T-helper 17 cell (primary cell): ENCODE results near the gene RIPPLY1. TPM values are rescaled to one million over a fixed set of nuclear protein-coding genes. Genes with fewer than 3 reads are reported as not detected.

ENCODE experiments used
- ATAC-seq: fragments of 150-1000 bp; cut with Tn5 transposase; 2 replicates; pipeline ENCODE4 v1.10.0; 2021; ENCODE audit warnings: mild to moderate bottlenecking, moderate library complexity
- DNase-seq, 3 donors: peaks; one replicate each; pipeline versions ENCODE4 v3.0.0 to v3.0.0-alpha.2; 2020 to 2021
- H3K9me3 ChIP-seq: one replicate; pipeline ENCODE4 v1.7.0; 2013; ENCODE audit warnings: low read length, mild to moderate bottlenecking; ENCODE audit not compliant: control insufficient read depth, poor library complexity, severe bottlenecking
- H3K27ac Mint-ChIP-seq: one replicate; pipeline ENCODE4 v1.8.0; 2022; ENCODE audit warnings: mild to moderate bottlenecking, moderate library complexity, mixed read lengths
- H3K27me3 Mint-ChIP-seq: one replicate; pipeline ENCODE4 v1.8.0; 2022; ENCODE audit warnings: mixed read lengths
- H3K36me3 Mint-ChIP-seq: one replicate; pipeline ENCODE4 v1.8.0; 2022; ENCODE audit warnings: low read depth, mixed read lengths
- H3K4me1 Mint-ChIP-seq: one replicate; pipeline ENCODE4 v1.8.0; 2022; ENCODE audit warnings: mild to moderate bottlenecking, mixed read lengths
- H3K4me3 Mint-ChIP-seq: one replicate; pipeline ENCODE4 v1.8.0; 2022; ENCODE audit warnings: mild to moderate bottlenecking, moderate library complexity, mixed read lengths
- total RNA-seq, 4 donors: library from RNA in 2 of 4; stranded (reverse) in 2 of 4; gene quantifications; one replicate each; pipeline ENCODE4 v1.2.3 and lab custom pipeline; 2022 to 2026

Gene RIPPLY1
- total RNA-seq, 2 donors from 2014 or later, result not detected

- Mint-ChIP-seq H3K27me3 (no peaks in the 10 kb centered on the region), H3K4me1 (no peaks in the 10 kb centered on the region), H3K4me3 (no peak overlapping the region), H3K27ac (no peak overlapping the region), H3K36me3 (no peaks in the 10 kb centered on the region)
- ATAC-seq (no peak), DNase-seq (no peak)
- no peaks in the 10 kb centered on the region for H3K9me3 ChIP-seq
These were observed 40.0 kb downstream of the RIPPLY1 start for GRCh38 chrX:106862972-106863688.

Other genes with a start within 250 kb of the RIPPLY1 start
- gene RNF128, start 176.6 kb downstream of the RIPPLY1 start, total RNA-seq, result not detected
- gene TBC1D8B, start 100.7 kb downstream of the RIPPLY1 start, total RNA-seq, result 1 to 10 TPM in 1 of 2 donors, under 1 TPM in 1; 0.65 to 1.8 TPM
- gene CLDN2, start 17.1 kb upstream of the RIPPLY1 start, total RNA-seq, result not detected
- 1 to 10 TPM; 7.6 to 8.2 TPM for gene MORC4, start 96.9 kb upstream of the RIPPLY1 start, total RNA-seq
- gene RBM41, start 215.5 kb upstream of the RIPPLY1 start, total RNA-seq, result 10 to 100 TPM; 12.0 to 15.6 TPM